A549 (cell line): Measurements from ENCODE around the gene CFAP43. TPM values are rescaled to one million over a fixed set of nuclear protein-coding genes. Genes with fewer than 3 reads are reported as not detected.

Experiments used
- ATAC-seq, 2 experiments: fragments of 200-7000 bp in 1 of 2; fragments of >200 bp in 1 of 2; cut with Nextera tagmentation in 1 of 2; cut with Tn5 transposase in 1 of 2; 3 replicates each; pipeline versions ENCODE4 v1.8.0 to v1.9.1; 2018 to 2020; ENCODE audit warnings: mild to moderate bottlenecking in 1 of 2, moderate library complexity in 1 of 2
- CTCF ChIA-PET: fragments of 300-600 bp; sonication (Branson Sonifier 250); formaldehyde crosslinking; extraction: SDS; loops from one replicate; lab custom pipeline; 2021; ENCODE audit warnings: antibody characterized with exemption, inconsistent platforms; lab: Yijun Ruan, JAX
- POLR2A ChIA-PET: fragments of 350-600 bp; formaldehyde crosslinking; extraction: SDS; loops from one replicate; lab custom pipeline; 2021; ENCODE audit warnings: antibody characterized with exemption, inconsistent platforms; lab: Yijun Ruan, JAX
- DNase-seq, 2 experiments: peaks; one replicate each; pipeline versions ENCODE4 v3.0.0 to v3.0.0-alpha.2; 2011 to 2016; ENCODE audit warnings: low read depth in 1 of 2, low spot score in 1 of 2
- FAIRE-seq: peaks from 2 replicates; lab custom pipeline; 2011; peaks lifted over from hg19 to GRCh38; lab: Jason Lieb, UNC
- H3K27ac ChIP-seq, 2 experiments: fragments of >200 bp; sonication (Bioruptor Twin); formaldehyde crosslinking; 3 replicates each; pipeline ENCODE4 v1.5.1; 2016 to 2017
- H3K4me1 ChIP-seq: fragments of >200 bp; sonication (Bioruptor Twin); formaldehyde crosslinking; 3 replicates; pipeline ENCODE4 v1.6.1; 2016
- H3K4me2 ChIP-seq: fragments of >200 bp; sonication (Bioruptor Twin); formaldehyde crosslinking; 3 replicates; pipeline ENCODE4 v1.6.1; 2016
- H3K4me3 ChIP-seq: fragments of >200 bp; sonication (Bioruptor Twin); formaldehyde crosslinking; 3 replicates; pipeline ENCODE4 v1.5.1; 2016
- H3K9me3 ChIP-seq: fragments of >200 bp; sonication (Bioruptor Twin); formaldehyde crosslinking; 3 replicates; pipeline ENCODE4 v1.6.1; 2016
- CBX2 ChIP-seq: fragments of 200-600 bp; sonication (generic); IDR thresholded peaks from 2 replicates; pipeline ENCODE4 v1.6.1; 2016; ENCODE audit warnings: low read depth, mild to moderate bottlenecking, borderline replicate concordance
- CEBPB ChIP-seq, 2 experiments: fragments of >200 bp in 1 of 2; sonication (Bioruptor Twin) in 1 of 2; formaldehyde crosslinking in 1 of 2; IDR thresholded peaks; 2 replicates each; pipeline ENCODE4 v1.6.1; 2012 to 2016
- CHD2 ChIP-seq: fragments of 150-350 bp; IDR thresholded peaks from 2 replicates; pipeline ENCODE4 v1.6.1; 2014; ENCODE audit warnings: low read length; ENCODE audit not compliant: partially characterized antibody
- EP300 ChIP-seq, 2 experiments: fragments of >200 bp; sonication (Bioruptor Twin); formaldehyde crosslinking; IDR thresholded peaks; 2 replicates in 1 of 2; 3 replicates in 1 of 2; pipeline ENCODE4 v1.6.1; 2016 to 2017
- FOSB ChIP-seq: fragments of 250-450 bp; sonication (Bioruptor Pico); IDR thresholded peaks from 2 replicates; pipeline ENCODE4 v1.5.0; 2020; ENCODE audit warnings: mild to moderate bottlenecking, moderate library complexity
- GATA3 ChIP-seq: IDR thresholded peaks from 2 replicates; pipeline ENCODE4 v1.6.1; 2012; ENCODE audit warnings: borderline replicate concordance
- HOXA7 ChIP-seq: fragments of 250-450 bp; sonication (Bioruptor Pico); IDR thresholded peaks from 2 replicates; pipeline ENCODE4 v1.5.0; 2020; ENCODE audit warnings: mild to moderate bottlenecking, moderate library complexity
- HOXB13 ChIP-seq: fragments of 250-450 bp; sonication (Bioruptor Pico); IDR thresholded peaks from 2 replicates; pipeline ENCODE4 v1.5.0; 2020; ENCODE audit warnings: low read depth, mild to moderate bottlenecking, moderate library complexity
- HOXB5 ChIP-seq: fragments of 250-450 bp; sonication (Bioruptor Pico); IDR thresholded peaks from 2 replicates; pipeline ENCODE4 v1.5.0; 2020; ENCODE audit warnings: mild to moderate bottlenecking, moderate library complexity
- JUN ChIP-seq, 2 experiments: fragments of >200 bp; sonication (Bioruptor Twin); formaldehyde crosslinking; IDR thresholded peaks; 2 replicates in 1 of 2; 3 replicates in 1 of 2; pipeline ENCODE4 v1.6.1; 2016 to 2017
- JUNB ChIP-seq: fragments of >200 bp; sonication (Bioruptor Twin); formaldehyde crosslinking; IDR thresholded peaks from 2 replicates; pipeline ENCODE4 v1.6.1; 2016
- KDM5A ChIP-seq: fragments of 200-600 bp; sonication (generic); IDR thresholded peaks from 2 replicates; pipeline ENCODE4 v1.6.1; 2016; ENCODE audit warnings: antibody characterized with exemption, mild to moderate bottlenecking
- NR3C1 ChIP-seq: fragments of >200 bp; sonication (Bioruptor Twin); formaldehyde crosslinking; IDR thresholded peaks from 3 replicates; pipeline ENCODE4 v1.6.1; 2017
- PHF8 ChIP-seq: fragments of 200-600 bp; sonication (generic); IDR thresholded peaks from 2 replicates; pipeline ENCODE4 v1.6.1; 2016; ENCODE audit warnings: low read depth, mild to moderate bottlenecking, antibody characterized with exemption, moderate library complexity, borderline replicate concordance
- POLR2A ChIP-seq: IDR thresholded peaks from 2 replicates; pipeline ENCODE4 v1.6.1; 2012; ENCODE audit warnings: mild to moderate bottlenecking, low read length
- RCOR1 ChIP-seq: fragments of 150-350 bp; IDR thresholded peaks from 2 replicates; pipeline ENCODE4 v1.6.1; 2014; ENCODE audit warnings: antibody characterized with exemption, low read length, low read depth
- RNF2 ChIP-seq: fragments of 200-600 bp; sonication (generic); IDR thresholded peaks from 2 replicates; pipeline ENCODE4 v1.6.1; 2016; ENCODE audit warnings: low read depth, mild to moderate bottlenecking, antibody characterized with exemption, moderate library complexity, borderline replicate concordance
- SMC3 ChIP-seq: fragments of >200 bp; sonication (Bioruptor Twin); formaldehyde crosslinking; IDR thresholded peaks from 3 replicates; pipeline ENCODE4 v1.6.1; 2018; ENCODE audit warnings: inconsistent platforms
- SREBF2 ChIP-seq: fragments of 450-650 bp; IDR thresholded peaks from 2 replicates; pipeline ENCODE4 v1.6.1; 2014; ENCODE audit warnings: mild to moderate bottlenecking, moderate library complexity
- TP53 ChIP-seq: fragments of 250-450 bp; sonication (Bioruptor Pico); IDR thresholded peaks from 2 replicates; pipeline ENCODE4 v1.5.0; 2021; ENCODE audit warnings: mild to moderate bottlenecking, moderate library complexity
- ZC3H11A ChIP-seq: fragments of 450-650 bp; IDR thresholded peaks from 2 replicates; pipeline ENCODE4 v1.6.1; 2014; ENCODE audit warnings: antibody characterized with exemption, mild to moderate bottlenecking
- ZSCAN20 ChIP-seq: fragments of 250-450 bp; sonication (Bioruptor Pico); IDR thresholded peaks from 2 replicates; pipeline ENCODE4 v1.8.0; 2022; ENCODE audit warnings: mild to moderate bottlenecking, moderate library complexity
- whole genome bisulfite sequencing: methylation state at CpG from one replicate; pipeline ENCODE4 v1.1.6; 2017; ENCODE audit errors: missing lambda C conversion rate; 5-methylcytosine and 5-hydroxymethylcytosine counted together
- polyA plus RNA-seq, 4 experiments: library from polyadenylated mRNA; depleted of rRNA in 3 of 4; stranded (reverse); fragments of >200 nt; fragmentation: RNase III in 1 of 4; extraction: RNeasy Plus Mini Kit Qiagen cat#74134 plus additional on column Dnase treatment in 1 of 4; gene quantifications; 2 replicates in 3 of 4; 3 replicates in 1 of 4; pipeline ENCODE4 v1.2.3, GENCODE V29; 2011 to 2017
- TF ChIP-seq, protein P1 (sequence below): fragments of 200-600 bp; sonication (generic); IDR thresholded peaks from 2 replicates; pipeline ENCODE4 v1.6.1; 2016; ENCODE audit warnings: antibody characterized with exemption, mild to moderate bottlenecking, moderate library complexity
- TF ChIP-seq, protein P2 (sequence below): IDR thresholded peaks from 2 replicates; pipeline ENCODE4 v1.6.1; 2012
- TF ChIP-seq, protein P3 (sequence below): IDR thresholded peaks from 2 replicates; pipeline ENCODE4 v1.6.1; 2012
- TF ChIP-seq, protein P4 (sequence below): fragments of >200 bp; sonication (Bioruptor Twin); formaldehyde crosslinking; IDR thresholded peaks from 3 replicates; pipeline ENCODE4 v1.6.1; 2016
- TF ChIP-seq, protein P5 (sequence below): fragments of >200 bp; sonication (Bioruptor Twin); formaldehyde crosslinking; IDR thresholded peaks from 3 replicates; pipeline ENCODE4 v1.5.1; 2016

The CFAP43 gene
- polyA plus RNA-seq, 2 of the 4 experiments (the other 2 are of a cell fraction), result 0.31 to 0.75 TPM

DNA sequence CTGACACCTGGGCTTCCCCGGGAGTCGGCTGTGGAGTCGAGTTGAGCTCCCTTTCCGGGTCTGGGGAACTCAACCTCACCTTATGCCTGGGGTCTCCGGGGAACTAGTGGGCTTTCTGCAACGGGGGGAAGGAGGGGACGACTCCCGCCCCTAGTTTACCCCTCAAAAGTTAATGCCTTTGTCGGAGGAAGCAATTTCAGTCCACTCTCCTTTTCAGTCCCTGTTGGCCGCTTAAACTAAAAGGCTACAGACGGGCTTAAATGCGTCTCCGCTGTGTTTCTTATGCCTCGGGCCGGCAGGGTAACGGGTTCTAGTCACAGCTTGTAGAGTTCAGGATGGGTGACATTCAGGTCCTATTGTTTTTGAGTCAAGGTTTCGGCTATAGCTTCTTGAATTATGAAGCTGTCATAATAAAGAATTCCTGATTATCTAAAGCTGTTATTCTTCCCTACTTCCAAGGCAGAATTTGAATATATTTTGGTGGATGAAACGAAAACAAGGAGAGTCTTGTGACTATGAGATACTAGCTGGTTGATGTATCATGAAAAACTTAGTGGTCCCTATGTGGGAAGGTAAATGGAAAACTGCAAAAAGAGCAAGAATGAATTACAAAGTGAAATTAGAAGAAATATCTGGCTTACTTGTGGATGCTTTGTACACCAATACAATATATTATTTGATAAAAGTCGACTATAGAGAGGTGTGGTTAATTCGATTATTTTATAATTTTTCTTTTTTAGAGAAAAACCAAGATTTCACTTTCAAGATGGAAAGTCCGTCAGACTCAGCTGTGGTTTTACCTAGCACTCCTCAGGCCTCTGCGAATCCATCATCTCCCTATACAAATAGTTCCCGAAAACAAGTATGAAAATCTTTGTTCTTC is 109.7 kb downstream of the CFAP43 start:
- WGBS, result 7% methylated on average over 19 of the region's 23 CpGs
- peak overlapping the region; percentile 88 to 93 for H3K27ac ChIP-seq
- ChIA-PET POLR2A (interaction anchor here (0.6 to 3.5 kb wide), 25 partner anchors 10 to 235 kb away, joined by 3 to 59 read pairs (median 6); partner anchors contain the start of genes GSTO1, GSTO2, ITPRIP and SLK), CTCF (interaction anchor here (0.7 to 9.6 kb wide), 65 partner anchors 8 to 426 kb away, joined by 3 to 166 read pairs (median 4); partner anchors contain the start of gene CFAP43)
- no peaks in the 10 kb centered on the region for H3K9me3 ChIP-seq
- H3K4me1 ChIP-seq, result peaks cover 45% of the 10 kb centered on the region
- DNase-seq (peak in 1 of 2 experiments; percentile 31), ATAC-seq (peak in 1 of 2 experiments; percentile 0; a peak in 2 of 6 replicates), FAIRE-seq (peak; percentile 7)
- H3K4me2 ChIP-seq, result peak overlapping the region; percentile 85
- peak; percentile 51; the same call in 1 of the 2 replicates for TF ChIP-seq PHF8
- TF ChIP-seq CHD2, result no peak
- TF ChIP-seq KDM5A, result peak; percentile 57; the same call in 1 of the 2 replicates
- peak overlapping the region; percentile 88 for H3K4me3 ChIP-seq

DNA sequence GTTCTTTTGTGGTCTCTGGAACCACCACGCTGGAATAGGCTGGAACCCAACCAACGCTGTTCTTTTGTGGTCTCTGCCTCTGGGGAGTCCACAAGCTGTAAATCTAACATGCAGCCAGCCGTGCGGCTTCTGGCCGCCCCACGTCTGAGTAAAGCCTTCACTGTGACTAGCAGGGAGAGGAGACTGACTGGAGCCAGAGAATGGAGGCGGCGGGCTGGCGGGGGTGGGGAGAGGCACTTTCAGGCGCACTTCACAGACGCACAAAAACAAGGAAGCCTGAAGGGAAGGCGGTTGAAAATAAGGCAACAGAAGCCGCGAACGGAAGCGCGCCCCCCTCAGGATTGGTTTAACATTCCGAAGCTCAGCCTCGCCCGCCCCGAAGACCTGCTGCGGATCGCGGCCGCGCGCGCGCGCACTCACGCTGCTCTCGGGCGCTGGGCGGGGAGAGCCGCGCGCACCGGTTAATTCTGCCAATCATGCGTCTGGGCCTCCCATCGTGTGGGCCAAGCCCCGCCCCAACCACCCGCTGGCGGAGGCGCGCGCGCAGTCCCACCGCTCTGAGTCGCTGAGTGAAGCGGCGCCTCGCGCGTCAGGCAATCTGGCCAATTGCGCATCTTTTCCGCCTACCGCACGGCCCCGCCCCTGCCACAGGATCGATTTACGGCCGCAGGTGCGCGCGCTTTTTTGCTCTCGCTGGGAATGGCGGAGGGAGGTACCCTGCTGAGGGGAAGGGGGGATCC is 110.5 kb downstream of the CFAP43 start, which contains the start of gene SFR1:
TSS of gene SFR1 (plus strand) at position 687 of the 740 bp plus-strand sequence. CDS start at position 700, 13 bp downstream.
- Histone ChIP-seq H3K27ac (peak within 1 kb of the TSS; percentile 98), H3K4me1 (peaks cover 51% of the 10 kb centered on the region), H3K9me3 (no peaks in the 10 kb centered on the region), H3K4me3 (peak within 1 kb of the TSS; percentile 88), H3K4me2 (peak within 1 kb of the TSS; percentile 91)
- ATAC-seq, result peak; percentile 82 to 88
- CTCF ChIA-PET, result interaction anchor here (0.7 to 9.6 kb wide), 53 partner anchors 8 to 425 kb away, joined by 3 to 166 read pairs (median 4); partner anchors contain the start of genes CFAP43 and GSTO1
- POLR2A ChIA-PET, result interaction anchor here (0.6 to 3.5 kb wide), 29 partner anchors 9 to 1681 kb away, joined by 3 to 59 read pairs (median 6); partner anchors contain the start of genes GSTO1, GSTO2, ITPRIP and SLK
- DNase-seq, result peak; percentile 87 to 99
- WGBS, result 3% methylated on average over 19 of the region's 67 CpGs
- FAIRE-seq, result peak; percentile 93
- no peak for TF ChIP-seq HOXB5
- TF ChIP-seq, protein P1, sequence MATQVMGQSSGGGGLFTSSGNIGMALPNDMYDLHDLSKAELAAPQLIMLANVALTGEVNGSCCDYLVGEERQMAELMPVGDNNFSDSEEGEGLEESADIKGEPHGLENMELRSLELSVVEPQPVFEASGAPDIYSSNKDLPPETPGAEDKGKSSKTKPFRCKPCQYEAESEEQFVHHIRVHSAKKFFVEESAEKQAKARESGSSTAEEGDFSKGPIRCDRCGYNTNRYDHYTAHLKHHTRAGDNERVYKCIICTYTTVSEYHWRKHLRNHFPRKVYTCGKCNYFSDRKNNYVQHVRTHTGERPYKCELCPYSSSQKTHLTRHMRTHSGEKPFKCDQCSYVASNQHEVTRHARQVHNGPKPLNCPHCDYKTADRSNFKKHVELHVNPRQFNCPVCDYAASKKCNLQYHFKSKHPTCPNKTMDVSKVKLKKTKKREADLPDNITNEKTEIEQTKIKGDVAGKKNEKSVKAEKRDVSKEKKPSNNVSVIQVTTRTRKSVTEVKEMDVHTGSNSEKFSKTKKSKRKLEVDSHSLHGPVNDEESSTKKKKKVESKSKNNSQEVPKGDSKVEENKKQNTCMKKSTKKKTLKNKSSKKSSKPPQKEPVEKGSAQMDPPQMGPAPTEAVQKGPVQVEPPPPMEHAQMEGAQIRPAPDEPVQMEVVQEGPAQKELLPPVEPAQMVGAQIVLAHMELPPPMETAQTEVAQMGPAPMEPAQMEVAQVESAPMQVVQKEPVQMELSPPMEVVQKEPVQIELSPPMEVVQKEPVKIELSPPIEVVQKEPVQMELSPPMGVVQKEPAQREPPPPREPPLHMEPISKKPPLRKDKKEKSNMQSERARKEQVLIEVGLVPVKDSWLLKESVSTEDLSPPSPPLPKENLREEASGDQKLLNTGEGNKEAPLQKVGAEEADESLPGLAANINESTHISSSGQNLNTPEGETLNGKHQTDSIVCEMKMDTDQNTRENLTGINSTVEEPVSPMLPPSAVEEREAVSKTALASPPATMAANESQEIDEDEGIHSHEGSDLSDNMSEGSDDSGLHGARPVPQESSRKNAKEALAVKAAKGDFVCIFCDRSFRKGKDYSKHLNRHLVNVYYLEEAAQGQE, result no peak
- no peak for TF ChIP-seq FOSB (CRISPR knock-in tag)
- TF ChIP-seq CEBPB (IDR thresholded peaks at IDR 0.05), result no peak
- TF ChIP-seq, protein P2, sequence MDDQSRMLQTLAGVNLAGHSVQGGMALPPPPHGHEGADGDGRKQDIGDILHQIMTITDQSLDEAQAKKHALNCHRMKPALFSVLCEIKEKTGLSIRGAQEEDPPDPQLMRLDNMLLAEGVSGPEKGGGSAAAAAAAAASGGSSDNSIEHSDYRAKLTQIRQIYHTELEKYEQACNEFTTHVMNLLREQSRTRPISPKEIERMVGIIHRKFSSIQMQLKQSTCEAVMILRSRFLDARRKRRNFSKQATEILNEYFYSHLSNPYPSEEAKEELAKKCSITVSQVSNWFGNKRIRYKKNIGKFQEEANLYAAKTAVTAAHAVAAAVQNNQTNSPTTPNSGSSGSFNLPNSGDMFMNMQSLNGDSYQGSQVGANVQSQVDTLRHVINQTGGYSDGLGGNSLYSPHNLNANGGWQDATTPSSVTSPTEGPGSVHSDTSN, result 0 out of 2 replicates have a peak, but pooled peaks have one; percentile 8
- TF ChIP-seq JUN (IDR thresholded peaks at IDR 0.05), result peak in 1 of 2 experiments; percentile 79; a peak in 2 of 5 replicates
- TF ChIP-seq, protein P3, sequence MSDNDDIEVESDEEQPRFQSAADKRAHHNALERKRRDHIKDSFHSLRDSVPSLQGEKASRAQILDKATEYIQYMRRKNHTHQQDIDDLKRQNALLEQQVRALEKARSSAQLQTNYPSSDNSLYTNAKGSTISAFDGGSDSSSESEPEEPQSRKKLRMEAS, result peak; percentile 61
- TF ChIP-seq ZC3H11A, result no peak
- no peak for TF ChIP-seq SREBF2
- TF ChIP-seq JUNB, result no peak
- TF ChIP-seq ZSCAN20 (CRISPR knock-in tag), result no peak
- peak; percentile 80 for TF ChIP-seq SMC3
- TF ChIP-seq, protein P4, sequence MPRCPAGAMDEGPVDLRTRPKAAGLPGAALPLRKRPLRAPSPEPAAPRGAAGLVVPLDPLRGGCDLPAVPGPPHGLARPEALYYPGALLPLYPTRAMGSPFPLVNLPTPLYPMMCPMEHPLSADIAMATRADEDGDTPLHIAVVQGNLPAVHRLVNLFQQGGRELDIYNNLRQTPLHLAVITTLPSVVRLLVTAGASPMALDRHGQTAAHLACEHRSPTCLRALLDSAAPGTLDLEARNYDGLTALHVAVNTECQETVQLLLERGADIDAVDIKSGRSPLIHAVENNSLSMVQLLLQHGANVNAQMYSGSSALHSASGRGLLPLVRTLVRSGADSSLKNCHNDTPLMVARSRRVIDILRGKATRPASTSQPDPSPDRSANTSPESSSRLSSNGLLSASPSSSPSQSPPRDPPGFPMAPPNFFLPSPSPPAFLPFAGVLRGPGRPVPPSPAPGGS, result peak; percentile 74; the same call in 2 of the 3 replicates
- no peak for TF ChIP-seq KDM5A
- TF ChIP-seq POLR2A, result peak; percentile 84
- TF ChIP-seq CBX2, result no peak
- TF ChIP-seq HOXA7, result no peak
- TF ChIP-seq NR3C1, result no peak
- TF ChIP-seq TP53 (CRISPR knock-in tag), result no peak
- TF ChIP-seq HOXB13 (CRISPR knock-in tag), result no peak
- TF ChIP-seq RCOR1, result no peak
- no peak for TF ChIP-seq RNF2
- TF ChIP-seq GATA3, result peak; percentile 9; the same call in 1 of the 2 replicates
- TF ChIP-seq, protein P5, sequence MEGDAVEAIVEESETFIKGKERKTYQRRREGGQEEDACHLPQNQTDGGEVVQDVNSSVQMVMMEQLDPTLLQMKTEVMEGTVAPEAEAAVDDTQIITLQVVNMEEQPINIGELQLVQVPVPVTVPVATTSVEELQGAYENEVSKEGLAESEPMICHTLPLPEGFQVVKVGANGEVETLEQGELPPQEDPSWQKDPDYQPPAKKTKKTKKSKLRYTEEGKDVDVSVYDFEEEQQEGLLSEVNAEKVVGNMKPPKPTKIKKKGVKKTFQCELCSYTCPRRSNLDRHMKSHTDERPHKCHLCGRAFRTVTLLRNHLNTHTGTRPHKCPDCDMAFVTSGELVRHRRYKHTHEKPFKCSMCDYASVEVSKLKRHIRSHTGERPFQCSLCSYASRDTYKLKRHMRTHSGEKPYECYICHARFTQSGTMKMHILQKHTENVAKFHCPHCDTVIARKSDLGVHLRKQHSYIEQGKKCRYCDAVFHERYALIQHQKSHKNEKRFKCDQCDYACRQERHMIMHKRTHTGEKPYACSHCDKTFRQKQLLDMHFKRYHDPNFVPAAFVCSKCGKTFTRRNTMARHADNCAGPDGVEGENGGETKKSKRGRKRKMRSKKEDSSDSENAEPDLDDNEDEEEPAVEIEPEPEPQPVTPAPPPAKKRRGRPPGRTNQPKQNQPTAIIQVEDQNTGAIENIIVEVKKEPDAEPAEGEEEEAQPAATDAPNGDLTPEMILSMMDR, result peak; percentile 69
- TF ChIP-seq EP300 (IDR thresholded peaks at IDR 0.05), result no peak
